Peyer's patch (tissue), 4 donors: Measurements from ENCODE around the gene CNIH4.

ENCODE experiments used
- CTCF ChIP-seq, 6 experiments: fragments of 450-650 bp in 4 of 6; fragments of 200-600 bp in 2 of 6; sonication (generic) in 1 of 6; IDR thresholded peaks; one replicate each; pipeline ENCODE4 v1.5.1; 2017 to 2019; ENCODE audit warnings: antibody characterized with exemption in 6 of 6, mild to moderate bottlenecking in 3 of 6, moderate library complexity in 1 of 6
- POLR2A ChIP-seq, 2 donors: fragments of 450-650 bp; IDR thresholded peaks; one replicate each; pipeline ENCODE4 v1.5.1; 2017; ENCODE audit warnings: antibody characterized with exemption in 2 of 2, mild to moderate bottlenecking in 2 of 2, moderate library complexity in 2 of 2

GRCh38 chr1:224331824-224332223, 24.9 kb upstream of the CNIH4 start:
- no peak for TF ChIP-seq CTCF (IDR thresholded peaks at IDR 0.05)
- no peak for TF ChIP-seq POLR2A (IDR thresholded peaks at IDR 0.05)
